GM23338 (cell line): ENCODE results near the gene MSL3B.

Experiments used
- CREB1 ChIP-seq: fragments of 250-450 bp; sonication (Bioruptor Pico); IDR thresholded peaks from 2 replicates; pipeline ENCODE4 v1.5.0; 2020; ENCODE audit warnings: low read depth, mild to moderate bottlenecking, moderate library complexity
- CTCF ChIP-seq, 2 experiments: fragments of 200-600 bp in 1 of 2; sonication (generic) in 1 of 2; conservative IDR thresholded peaks; 2 replicates each; pipeline versions ENCODE4 v1.5.1 to v1.6.1; 2016 to 2017; ENCODE audit warnings: antibody characterized with exemption in 2 of 2, low read depth in 2 of 2, mild to moderate bottlenecking in 2 of 2, moderate library complexity in 1 of 2
- EZH2 ChIP-seq: fragments of 200-600 bp; sonication (generic); IDR thresholded peaks from one replicate; pipeline ENCODE4 v1.8.0; 2017; ENCODE audit warnings: antibody characterized with exemption, mild to moderate bottlenecking, low read depth; ENCODE audit not compliant: unreplicated experiment
- POLR2AphosphoS5 ChIP-seq: IDR thresholded peaks from 2 replicates; pipeline ENCODE4 v1.6.1; 2016; ENCODE audit warnings: antibody characterized with exemption, low read depth

DNA sequence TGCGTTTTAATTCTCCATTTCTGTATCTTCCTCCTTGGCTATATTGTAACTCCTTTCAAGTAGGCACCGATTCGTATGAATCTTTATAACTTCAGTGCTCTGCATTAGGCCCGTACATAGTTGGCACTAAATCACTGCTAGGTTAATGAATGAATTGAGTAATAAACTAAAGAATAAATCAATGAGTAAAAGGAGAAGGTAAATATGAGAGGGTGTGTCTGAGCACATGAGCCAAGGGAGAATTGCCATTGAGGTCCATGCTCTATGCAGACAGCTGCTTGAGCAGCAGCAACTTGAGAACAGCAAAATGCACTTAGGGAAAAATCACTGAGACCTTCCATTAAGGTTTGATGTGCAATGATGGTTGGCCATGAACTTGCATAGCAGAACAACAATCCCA, 37.8 kb upstream of the MSL3B start:
- TF ChIP-seq CTCF (conservative IDR thresholded peaks at IDR 0.05; ENCODE audit: low read depth in 2 of 2) (no peak), CREB1 (no peak), EZH2 (no peak), POLR2AphosphoS5 (no peak)
